ENCODE data around the gene DRAXIN.

- TF ChIP-seq CTCF (IDR thresholded peaks at IDR 0.05; ENCODE audit: extremely low read depth in 1 of 2, insufficient read depth in 1 of 2, low read depth in 1 of 2, low read length in 2 of 2): no peak
- TF ChIP-seq EZH2 (IDR thresholded peaks at IDR 0.05; ENCODE audit: borderline replicate concordance, low read depth, low read length, severe bottlenecking): no peak
- TF ChIP-seq POLR2AphosphoS5 (IDR thresholded peaks at IDR 0.05; ENCODE audit: insufficient read depth, low read depth, low read length): no peak
- TF ChIP-seq MAX (IDR thresholded peaks at IDR 0.05; ENCODE audit: insufficient read depth, insufficient read length): no peak
These were observed 77.3 kb downstream of the DRAXIN start for GRCh38 chr1:11768821-11769220.
